ENCODE results near the gene USP30.

USP30 gene

DNA sequence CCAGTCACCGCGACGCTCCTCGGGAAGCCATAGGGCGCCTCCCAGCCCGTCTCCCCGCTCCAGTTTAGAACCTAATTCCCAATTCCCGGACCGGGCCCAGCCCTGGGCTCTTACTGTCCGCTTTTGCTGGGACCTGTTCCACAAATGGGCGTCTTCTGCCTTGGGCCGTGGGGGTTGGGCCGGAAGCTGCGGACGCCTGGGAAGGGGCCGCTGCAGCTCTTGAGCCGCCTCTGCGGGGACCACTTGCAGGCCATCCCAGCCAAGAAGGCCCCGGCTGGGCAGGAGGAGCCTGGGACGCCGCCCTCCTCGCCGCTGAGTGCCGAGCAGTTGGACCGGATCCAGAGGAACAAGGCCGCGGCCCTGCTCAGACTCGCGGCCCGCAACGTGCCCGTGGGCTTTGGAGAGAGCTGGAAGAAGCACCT is 45.8 kb downstream of the USP30 start:
- Mint-ChIP-seq H3K4me3 (peak overlapping the region; percentile 88), H3K4me1 (peaks cover 50% of the 10 kb centered on the region), H3K9me3 (no peaks in the 10 kb centered on the region), H3K27me3 (ENCODE audit: low read depth, poor library complexity) (no peaks in the 10 kb centered on the region), H3K36me3 (ENCODE audit: low read depth) (peaks cover 38% of the 10 kb centered on the region), H3K27ac (peak overlapping the region; percentile 71)
- TF ChIP-seq, protein P1, sequence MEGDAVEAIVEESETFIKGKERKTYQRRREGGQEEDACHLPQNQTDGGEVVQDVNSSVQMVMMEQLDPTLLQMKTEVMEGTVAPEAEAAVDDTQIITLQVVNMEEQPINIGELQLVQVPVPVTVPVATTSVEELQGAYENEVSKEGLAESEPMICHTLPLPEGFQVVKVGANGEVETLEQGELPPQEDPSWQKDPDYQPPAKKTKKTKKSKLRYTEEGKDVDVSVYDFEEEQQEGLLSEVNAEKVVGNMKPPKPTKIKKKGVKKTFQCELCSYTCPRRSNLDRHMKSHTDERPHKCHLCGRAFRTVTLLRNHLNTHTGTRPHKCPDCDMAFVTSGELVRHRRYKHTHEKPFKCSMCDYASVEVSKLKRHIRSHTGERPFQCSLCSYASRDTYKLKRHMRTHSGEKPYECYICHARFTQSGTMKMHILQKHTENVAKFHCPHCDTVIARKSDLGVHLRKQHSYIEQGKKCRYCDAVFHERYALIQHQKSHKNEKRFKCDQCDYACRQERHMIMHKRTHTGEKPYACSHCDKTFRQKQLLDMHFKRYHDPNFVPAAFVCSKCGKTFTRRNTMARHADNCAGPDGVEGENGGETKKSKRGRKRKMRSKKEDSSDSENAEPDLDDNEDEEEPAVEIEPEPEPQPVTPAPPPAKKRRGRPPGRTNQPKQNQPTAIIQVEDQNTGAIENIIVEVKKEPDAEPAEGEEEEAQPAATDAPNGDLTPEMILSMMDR (IDR thresholded peaks at IDR 0.05), result no peak
- DNase-seq, result no peak

DNA sequence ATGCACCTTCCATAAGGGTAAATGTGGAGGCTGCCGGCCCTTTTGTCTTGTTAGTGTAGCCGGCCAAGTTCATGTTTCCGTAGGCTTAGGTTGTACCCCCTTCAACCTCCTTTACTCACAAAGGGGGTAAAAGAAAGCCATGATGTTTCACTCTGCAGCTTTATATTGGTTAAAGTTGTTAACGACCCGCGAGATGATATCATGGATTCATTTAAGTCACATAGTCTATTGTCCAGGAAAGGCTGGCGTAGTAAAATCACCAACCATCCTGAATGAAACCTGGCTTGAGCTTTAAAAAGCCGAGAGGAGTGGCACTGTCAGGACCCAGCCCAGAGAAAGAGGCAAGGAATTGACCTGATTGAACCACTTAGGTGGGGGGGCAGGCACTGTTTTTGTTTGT is 46.3 kb downstream of the USP30 start:
- Mint-ChIP-seq H3K36me3 (ENCODE audit: low read depth) (peaks cover 43% of the 10 kb centered on the region), H3K4me3 (peak overlapping the region; percentile 88), H3K27ac (peak overlapping the region; percentile 71), H3K9me3 (no peaks in the 10 kb centered on the region), H3K4me1 (peaks cover 45% of the 10 kb centered on the region), H3K27me3 (ENCODE audit: low read depth, poor library complexity) (no peaks in the 10 kb centered on the region)
- TF ChIP-seq, protein P1 (IDR thresholded peaks at IDR 0.05), result no peak
- no peak for DNase-seq

DNA sequence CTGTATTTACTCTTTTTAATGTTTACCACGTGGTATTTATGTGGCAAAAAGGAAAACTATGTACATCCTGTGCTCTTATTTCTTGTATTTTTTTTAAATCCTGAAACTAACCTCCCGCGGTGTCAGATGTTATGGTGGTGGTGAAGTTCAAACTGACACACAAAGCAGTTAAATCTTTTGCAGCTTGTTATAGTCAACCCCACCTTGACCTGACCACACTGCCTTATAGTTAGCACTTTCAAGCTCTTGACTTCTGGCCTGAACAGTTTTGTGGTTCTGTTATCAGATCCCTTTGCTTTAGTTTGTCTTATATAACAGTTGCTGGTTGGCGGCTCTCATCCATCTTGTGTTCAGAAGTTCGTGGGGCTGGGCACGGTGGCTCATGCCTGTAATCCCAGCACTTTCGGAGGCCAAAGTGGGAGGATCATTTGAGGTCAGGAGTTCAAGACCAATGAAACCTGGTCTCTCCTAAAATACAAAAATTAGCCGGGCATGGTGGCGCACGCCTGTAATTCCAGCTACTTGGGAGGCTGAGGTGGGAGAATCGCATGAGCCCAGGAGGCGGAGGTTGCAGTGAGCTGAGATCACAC is 47.1 kb downstream of the USP30 start:
- Mint-ChIP-seq H3K4me1 (peaks cover 41% of the 10 kb centered on the region), H3K27ac (no peak overlapping the region), H3K9me3 (no peaks in the 10 kb centered on the region), H3K36me3 (ENCODE audit: low read depth) (peaks cover 51% of the 10 kb centered on the region), H3K4me3 (peak overlapping the region; percentile 88), H3K27me3 (ENCODE audit: low read depth, poor library complexity) (no peaks in the 10 kb centered on the region)
- TF ChIP-seq, protein P1 (IDR thresholded peaks at IDR 0.05), result no peak
- DNase-seq, result no peak

DNA sequence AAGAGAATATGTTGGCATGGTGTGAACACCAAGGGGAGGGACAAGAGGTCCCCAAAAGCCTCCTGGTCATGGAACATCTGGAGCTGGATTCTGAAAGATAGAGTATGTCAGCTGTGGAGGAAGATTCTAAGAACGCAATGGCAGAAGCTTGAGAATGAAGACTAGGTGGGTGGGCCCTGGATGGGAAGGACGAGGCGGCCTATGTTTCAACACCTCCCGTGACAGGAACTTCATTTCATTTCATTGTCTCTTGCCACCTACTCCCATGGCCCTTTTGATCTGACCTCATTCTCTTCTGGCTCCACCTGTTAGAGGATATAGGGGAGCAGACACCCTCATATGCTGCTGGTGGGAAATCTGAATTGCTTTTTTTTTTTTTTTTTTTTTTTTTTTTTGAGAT is 48.4 kb downstream of the USP30 start:
- H3K27me3 Mint-ChIP-seq (ENCODE audit: low read depth, poor library complexity), result no peaks in the 10 kb centered on the region
- no peak for DNase-seq
- peaks cover 32% of the 10 kb centered on the region for H3K4me1 Mint-ChIP-seq
- TF ChIP-seq, protein P1 (IDR thresholded peaks at IDR 0.05), result no peak
- peaks cover 60% of the 10 kb centered on the region for H3K36me3 Mint-ChIP-seq (ENCODE audit: low read depth)
- no peaks in the 10 kb centered on the region for H3K9me3 Mint-ChIP-seq
- no peak overlapping the region for H3K4me3 Mint-ChIP-seq
- H3K27ac Mint-ChIP-seq, result no peak overlapping the region

DNA sequence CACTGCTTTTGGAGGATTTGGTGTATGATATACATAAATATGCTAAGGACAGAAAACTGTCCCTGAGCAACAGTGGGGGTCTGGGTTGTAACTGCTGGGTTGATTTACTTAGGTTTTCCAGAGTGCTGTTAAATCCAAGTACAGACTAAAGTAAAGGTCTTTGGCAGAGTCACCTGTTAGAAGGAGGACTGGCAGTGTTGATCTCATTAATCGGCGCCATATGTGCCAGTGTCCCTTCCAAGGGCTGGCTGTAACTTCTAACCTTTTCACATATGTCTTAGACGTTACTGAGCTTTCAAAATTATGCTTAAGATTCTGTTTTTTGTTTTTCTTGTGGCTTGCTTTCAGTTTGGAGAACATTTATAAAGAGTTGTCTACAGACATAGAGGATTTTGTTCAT is 50.1 kb downstream of the USP30 start:
- Mint-ChIP-seq H3K36me3 (ENCODE audit: low read depth) (peaks cover 74% of the 10 kb centered on the region), H3K4me3 (no peak overlapping the region), H3K4me1 (peaks cover 27% of the 10 kb centered on the region), H3K27ac (peak overlapping the region; percentile 57), H3K27me3 (ENCODE audit: low read depth, poor library complexity) (no peaks in the 10 kb centered on the region), H3K9me3 (no peaks in the 10 kb centered on the region)
- DNase-seq, result no peak
- TF ChIP-seq, protein P1 (IDR thresholded peaks at IDR 0.05), result no peak

DNA sequence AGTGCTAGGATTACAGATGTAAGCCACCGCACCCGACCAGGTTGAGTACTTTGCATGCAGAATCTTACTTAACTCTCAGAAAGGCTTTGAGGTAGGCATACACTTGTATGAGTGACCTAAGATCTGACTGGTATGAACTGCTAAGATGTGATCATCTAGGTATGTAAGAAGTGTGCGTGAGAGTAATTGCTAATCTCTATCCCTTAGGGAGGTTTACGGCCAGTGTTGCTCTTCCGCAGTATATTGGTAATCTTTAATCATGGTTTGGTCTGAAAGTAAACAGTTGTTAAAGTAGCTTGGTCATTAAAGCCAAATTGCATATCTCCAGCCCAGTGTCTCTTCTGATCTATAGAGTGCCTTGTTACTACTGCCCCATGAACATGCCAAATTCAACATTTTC is 52.8 kb downstream of the USP30 start:
- Mint-ChIP-seq H3K36me3 (ENCODE audit: low read depth) (peaks cover 79% of the 10 kb centered on the region), H3K27me3 (ENCODE audit: low read depth, poor library complexity) (no peaks in the 10 kb centered on the region), H3K4me3 (no peak overlapping the region), H3K9me3 (no peaks in the 10 kb centered on the region), H3K4me1 (peaks cover 9% of the 10 kb centered on the region), H3K27ac (peak overlapping the region; percentile 18)
- no peak for DNase-seq
- TF ChIP-seq, protein P1 (IDR thresholded peaks at IDR 0.05), result no peak
